A204.1 (cell line): Measurements from ENCODE around the gene CD101.

Experiments
- FAIRE-seq: peaks from 2 replicates; lab custom pipeline; 2012; peaks lifted over from hg19 to GRCh38; lab: Jason Lieb, UNC

The CD101 gene

GRCh38 chr1:117014209-117014608 lies 12.6 kb downstream of the CD101 start:
- no peak for FAIRE-seq

GRCh38 chr1:117015724-117016123 lies 14.2 kb downstream of the CD101 start:
- FAIRE-seq, result no peak

DNA sequence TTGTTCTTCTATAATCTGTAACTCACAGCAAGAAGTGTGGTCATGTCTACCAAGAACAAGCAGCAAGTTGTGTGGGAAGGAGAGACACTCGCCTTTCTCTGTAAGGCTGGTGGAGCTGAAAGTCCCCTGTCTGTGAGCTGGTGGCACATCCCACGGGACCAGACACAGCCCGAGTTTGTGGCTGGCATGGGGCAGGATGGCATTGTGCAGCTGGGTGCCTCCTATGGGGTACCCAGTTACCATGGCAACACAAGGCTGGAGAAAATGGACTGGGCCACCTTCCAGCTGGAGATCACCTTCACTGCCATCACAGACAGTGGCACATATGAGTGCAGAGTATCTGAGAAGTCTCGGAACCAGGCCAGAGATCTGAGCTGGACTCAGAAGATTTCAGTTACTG lies 15.5 kb downstream of the CD101 start:
- FAIRE-seq, result no peak

DNA sequence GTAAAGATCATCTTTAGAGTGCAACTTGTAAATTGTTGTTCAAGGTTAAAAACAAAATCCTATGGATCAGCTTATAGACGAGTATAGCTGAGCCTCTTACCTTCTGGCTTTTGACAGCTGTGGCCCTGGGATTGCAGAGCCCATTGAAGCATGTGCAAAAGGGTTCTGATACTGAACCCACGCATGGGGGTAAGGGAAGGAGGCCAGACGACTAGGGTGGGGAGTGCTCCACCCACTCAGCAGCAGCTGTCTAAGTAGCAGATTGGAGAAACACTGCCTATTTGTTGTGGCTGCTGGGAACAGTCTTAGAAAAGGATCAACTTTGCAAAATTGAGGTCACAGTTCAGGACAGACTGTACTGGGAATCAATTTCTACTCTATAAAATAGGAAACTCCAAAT lies 16.1 kb downstream of the CD101 start:
- FAIRE-seq, result no peak

DNA sequence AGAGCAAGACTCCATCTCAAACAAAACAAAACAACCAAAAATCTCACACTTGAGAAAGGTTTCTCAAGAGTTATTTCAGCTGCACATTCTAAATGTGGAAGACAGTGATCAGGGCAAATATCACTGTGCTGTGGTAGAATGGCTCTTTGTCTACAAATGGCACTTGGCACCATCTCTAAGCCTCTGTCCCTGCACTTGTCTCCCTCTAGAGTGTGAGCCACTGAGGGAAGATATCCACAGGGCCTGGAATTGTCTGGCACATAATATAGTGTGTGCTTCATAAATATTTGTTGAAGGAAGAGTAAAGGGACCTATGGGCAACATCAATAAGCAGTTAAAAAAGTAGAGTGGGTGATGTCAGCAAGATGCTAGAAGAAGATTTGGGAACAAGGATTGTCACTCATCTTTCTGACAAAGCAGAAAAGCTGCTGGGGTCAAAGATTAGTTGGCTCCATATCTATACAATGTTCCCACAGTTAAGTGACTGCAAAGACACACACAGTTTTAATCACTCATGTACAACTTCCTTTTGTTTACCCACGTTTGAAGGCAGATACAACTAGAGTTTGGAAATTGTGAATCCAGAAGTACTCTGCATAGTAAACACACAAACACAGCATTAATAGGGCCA lies 19.1 kb downstream of the CD101 start:
- no peak for FAIRE-seq

DNA sequence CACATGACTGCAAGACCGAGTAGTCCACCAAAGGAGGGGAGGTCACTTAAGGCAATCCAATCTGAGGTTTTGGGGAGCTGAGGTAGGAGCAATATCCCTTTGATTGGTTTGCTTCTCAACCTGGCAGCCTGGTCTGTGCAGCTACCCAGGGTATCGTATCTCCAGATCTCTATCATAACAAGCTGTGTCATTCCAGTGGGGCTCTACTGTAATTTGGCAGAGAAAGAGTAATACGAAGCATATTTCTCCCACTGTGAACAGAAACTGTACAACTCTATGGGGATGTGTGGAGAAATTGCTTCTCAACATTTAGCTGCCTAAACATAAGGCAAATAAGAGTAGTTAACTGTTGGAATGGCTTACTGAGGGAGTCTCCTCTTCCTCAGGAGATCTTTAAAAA lies 20.6 kb downstream of the CD101 start:
- FAIRE-seq, result no peak

GRCh38 chr1:117025568-117025967 lies 24.0 kb downstream of the CD101 start:
- no peak for FAIRE-seq

GRCh38 chr1:117026361-117026760 lies 24.8 kb downstream of the CD101 start:
- FAIRE-seq, result no peak

GRCh38 chr1:117029685-117030084 lies 28.1 kb downstream of the CD101 start:
- FAIRE-seq, result no peak

DNA sequence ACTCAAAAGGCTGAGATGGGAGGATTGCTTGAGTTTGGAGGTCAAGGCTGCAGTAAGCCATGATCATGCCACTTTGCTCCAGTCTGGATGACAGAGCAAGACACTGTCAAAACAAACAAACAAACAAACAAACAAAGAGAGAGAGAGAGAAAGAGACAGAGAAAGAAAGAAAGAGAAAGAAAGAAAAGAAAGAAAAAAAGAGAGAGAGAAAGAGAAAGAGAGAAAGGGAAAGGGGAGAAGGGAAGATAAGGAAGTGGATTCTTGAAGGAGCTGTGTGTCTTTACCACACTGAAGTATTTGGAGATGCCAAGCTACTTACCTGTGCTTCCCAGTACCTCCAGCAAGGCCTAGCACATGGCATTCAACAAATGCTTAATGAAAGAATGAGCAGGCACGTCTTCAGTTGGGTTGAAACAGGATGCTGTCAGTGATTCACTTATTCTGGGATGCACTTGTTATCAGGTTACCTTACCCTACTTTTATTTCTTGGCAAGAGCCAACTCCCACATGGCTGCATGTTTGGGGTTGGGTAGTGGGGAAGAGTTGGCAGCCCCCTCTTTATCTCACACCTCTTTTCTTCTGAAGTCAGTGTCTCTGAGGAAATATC lies 28.8 kb downstream of the CD101 start:
- FAIRE-seq, result no peak

DNA sequence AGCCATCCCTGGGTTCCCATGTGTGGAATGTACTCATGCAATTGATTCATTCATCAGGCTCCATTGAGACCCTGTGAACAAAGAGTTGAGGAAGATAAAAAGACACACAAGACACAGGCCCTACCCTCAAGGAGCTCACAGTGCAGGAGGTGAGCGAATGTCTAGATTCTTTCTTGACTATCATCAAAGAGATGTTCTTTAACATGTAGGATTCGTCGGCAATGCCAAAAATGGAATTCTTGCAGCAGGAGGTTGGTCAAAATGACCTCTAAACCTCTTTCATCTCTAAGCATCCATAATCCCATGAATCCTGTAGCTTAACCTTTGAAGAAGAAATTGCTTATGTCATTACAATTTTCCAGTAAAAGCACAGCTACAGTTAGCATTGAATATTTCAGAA lies 30.7 kb downstream of the CD101 start:
- FAIRE-seq, result no peak

GRCh38 chr1:117032681-117033539 lies 31.4 kb downstream of the CD101 start:
- no peak for FAIRE-seq

DNA sequence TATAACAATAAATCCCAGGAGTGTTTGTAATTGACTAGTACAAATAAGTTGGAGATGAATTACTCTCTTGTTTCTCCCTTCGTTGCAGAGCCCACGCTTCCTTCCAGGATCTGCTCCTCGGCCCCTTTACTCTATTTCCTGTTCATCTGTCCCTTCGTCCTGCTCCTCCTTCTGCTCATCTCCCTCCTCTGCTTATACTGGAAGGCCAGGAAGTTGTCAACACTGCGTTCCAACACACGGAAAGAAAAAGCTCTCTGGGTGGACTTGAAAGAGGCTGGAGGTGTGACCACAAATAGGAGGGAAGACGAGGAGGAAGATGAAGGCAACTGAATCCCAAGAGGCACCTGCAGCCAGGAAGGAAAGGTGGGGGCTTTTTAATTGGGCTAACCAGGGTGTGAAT lies 32.2 kb downstream of the CD101 start:
- no peak for FAIRE-seq

GRCh38 chr1:117034791-117035290 lies 33.3 kb downstream of the CD101 start:
- no peak for FAIRE-seq

GRCh38 chr1:117036018-117036461 lies 34.5 kb downstream of the CD101 start:
- FAIRE-seq, result no peak

GRCh38 chr1:117037802-117038201 lies 36.2 kb downstream of the CD101 start:
- FAIRE-seq, result no peak

DNA sequence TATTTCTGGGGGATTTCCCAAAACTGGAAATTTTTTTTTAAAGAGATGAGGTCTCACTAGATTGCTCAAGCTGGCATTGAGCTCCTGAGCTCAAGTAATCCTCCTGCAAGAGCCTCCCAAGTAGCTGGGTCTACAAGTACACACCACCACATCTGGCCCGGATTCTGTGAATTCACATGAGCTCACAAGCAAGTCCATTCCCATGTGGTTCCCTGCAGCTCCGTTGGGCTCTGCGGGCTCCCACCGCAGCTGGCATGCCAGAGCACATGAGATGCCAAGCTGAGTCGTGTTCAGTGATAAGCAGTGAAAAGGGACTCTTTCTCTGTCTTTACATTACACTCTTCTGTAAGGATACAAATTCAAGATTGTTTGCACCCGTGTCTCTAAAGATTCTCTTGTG lies 36.7 kb downstream of the CD101 start:
- FAIRE-seq, result no peak

DNA sequence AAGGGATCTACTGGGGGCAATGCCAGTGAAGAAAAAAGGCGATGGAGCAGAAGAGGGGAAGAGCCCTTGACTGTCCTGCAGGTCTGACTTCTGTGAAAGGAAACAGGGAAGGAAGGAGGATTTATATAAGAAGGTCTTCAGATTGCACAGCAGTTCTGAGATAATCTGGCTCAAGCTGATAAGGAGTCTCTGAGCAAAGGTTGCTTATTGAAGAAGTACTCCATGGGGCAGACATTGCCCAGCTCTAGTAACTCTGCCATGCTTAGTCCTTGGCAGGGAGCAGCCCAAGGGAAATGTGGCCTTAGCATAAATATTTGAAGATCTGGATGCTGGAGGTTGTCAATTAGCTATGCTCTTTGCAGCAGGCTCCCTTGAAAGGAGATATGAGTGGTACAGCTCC lies 42.7 kb downstream of the CD101 start:
- no peak for FAIRE-seq

DNA sequence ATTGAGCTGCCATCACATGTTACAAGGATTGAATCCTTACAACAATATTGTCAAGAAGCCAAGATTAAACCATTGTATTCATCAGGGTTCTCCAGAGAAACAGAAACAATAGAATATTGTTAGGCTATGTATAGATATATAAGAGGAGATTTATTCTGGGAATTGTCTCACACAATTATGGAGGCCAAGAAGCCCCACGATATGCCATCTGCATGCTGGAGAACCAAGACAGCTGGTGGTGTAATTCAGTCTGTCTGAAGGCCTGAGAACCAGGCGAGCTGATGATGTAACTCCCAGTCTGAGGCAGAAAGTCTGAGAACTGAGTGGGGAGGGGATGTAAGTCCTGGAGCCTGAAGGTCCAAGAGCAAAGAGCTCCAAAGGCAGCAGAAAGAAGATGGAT lies 44.1 kb downstream of the CD101 start:
- FAIRE-seq, result no peak

GRCh38 chr1:117046781-117047180 lies 45.2 kb downstream of the CD101 start:
- FAIRE-seq, result no peak

- FAIRE-seq, result no peak
Measured at GRCh38 chr1:117047271-117047670, 45.7 kb downstream of the CD101 start.

DNA sequence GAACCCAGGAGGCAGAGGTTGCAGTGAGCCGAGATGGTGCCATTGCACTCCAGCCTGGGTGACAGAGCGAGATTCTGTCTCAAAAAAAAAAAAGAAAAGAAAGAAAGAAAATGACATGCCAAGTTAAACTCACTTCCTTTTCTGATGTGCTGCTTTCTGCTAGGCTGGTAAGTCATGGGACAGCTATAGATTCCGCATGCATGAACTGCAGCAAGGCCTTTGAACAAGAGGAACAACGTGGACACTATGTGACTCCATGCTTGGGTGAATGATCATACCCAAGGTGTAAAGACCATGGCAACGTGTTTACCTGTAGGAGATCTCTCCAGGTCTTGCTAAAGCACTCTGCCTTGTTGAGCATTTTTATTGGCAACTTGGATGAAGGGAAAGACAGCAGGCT lies 48.3 kb downstream of the CD101 start:
- no peak for FAIRE-seq
